OCI-LY3 (cell line): ENCODE data around the gene TSPAN9.

Source experiments
- H2AFZ ChIP-seq: fragments of 200-600, 300-600 bp; shearing (Covaris generic); 2 replicates; pipeline ENCODE4 v1.6.0; 2014; ENCODE audit warnings: antibody characterized with exemption, low read depth, low read length
- H3K27ac ChIP-seq: fragments of 200-600, 300-600 bp; sonication (generic); 2 replicates; pipeline ENCODE4 v1.5.1; 2014; ENCODE audit warnings: mild to moderate bottlenecking, low read length, moderate library complexity, mixed read lengths
- H3K27me3 ChIP-seq: fragments of 200-600, 300-600 bp; sonication (generic); 2 replicates; pipeline ENCODE4 v1.6.1; 2014; ENCODE audit warnings: low read depth, low read length, mixed read lengths
- H3K36me3 ChIP-seq: fragments of 200-600, 300-600 bp; sonication (generic); replicated peaks from 2 replicates; pipeline ENCODE3; 2014; ENCODE audit warnings: low read depth, low read length, mixed read lengths
- H3K4me1 ChIP-seq: fragments of 300-600, 200-600 bp; sonication (generic); 2 replicates; pipeline ENCODE4 v1.6.1; 2014; ENCODE audit warnings: low read length, mixed read lengths
- H3K4me2 ChIP-seq: fragments of 200-600, 300-600 bp; sonication (generic); 2 replicates; pipeline ENCODE4 v1.6.1; 2014; ENCODE audit warnings: low read length, mixed read lengths
- H3K4me3 ChIP-seq: fragments of 300-600, 200-600 bp; sonication (generic); 2 replicates; pipeline ENCODE4 v1.5.1; 2014; ENCODE audit warnings: antibody characterized with exemption, mild to moderate bottlenecking, low read length, moderate library complexity
- H3K79me2 ChIP-seq: fragments of 300-600, 200-600 bp; shearing (Covaris generic); 2 replicates; pipeline ENCODE4 v1.6.1; 2014; ENCODE audit warnings: mild to moderate bottlenecking, low read length, mixed read lengths
- H3K9ac ChIP-seq: fragments of 300-600, 200-600 bp; shearing (Covaris generic); 2 replicates; pipeline ENCODE4 v1.6.0; 2014; ENCODE audit warnings: mild to moderate bottlenecking, low read length, moderate library complexity
- H3K9me3 ChIP-seq: fragments of 200-600, 300-600 bp; shearing (Covaris generic); 2 replicates; pipeline ENCODE4 v1.6.1; 2014; ENCODE audit warnings: low read length, mixed read lengths; ENCODE audit not compliant: insufficient read depth
- H4K20me1 ChIP-seq: fragments of 200-600, 300-600 bp; sonication (generic); 2 replicates; pipeline ENCODE4 v1.6.1; 2016; ENCODE audit warnings: low read length, mixed read lengths; ENCODE audit not compliant: insufficient read depth
- CTCF ChIP-seq: fragments of 200-600, 300-600 bp; sonication (generic); IDR thresholded peaks from 2 replicates; pipeline ENCODE4 v1.5.1; 2014; ENCODE audit warnings: antibody characterized with exemption, low read length, low read depth
- EZH2phosphoT487 ChIP-seq: fragments of 200-600 bp; shearing (Covaris generic); IDR thresholded peaks from 2 replicates; pipeline ENCODE4 v1.6.1; 2018; ENCODE audit warnings: antibody characterized with exemption, mixed run types, low read depth

The TSPAN9 gene

GRCh38 chr12:3332188-3332587, 255.0 kb downstream of the TSPAN9 start:
- Histone ChIP-seq H3K4me2 (no peak overlapping the region), H3K9me3 (no peaks in the 10 kb centered on the region), H3K4me1 (no peaks in the 10 kb centered on the region), H3K27ac (no peak overlapping the region), H2AFZ (no peak overlapping the region), H3K9ac (no peak overlapping the region), H3K27me3 (peaks cover 29% of the 10 kb centered on the region), H3K4me3 (no peak overlapping the region), H3K79me2 (no peaks in the 10 kb centered on the region), H4K20me1 (no peaks in the 10 kb centered on the region), H3K36me3 (no peaks in the 10 kb centered on the region)
- no peak for TF ChIP-seq CTCF
- no peak for TF ChIP-seq EZH2phosphoT487

- Histone ChIP-seq H4K20me1 (no peaks in the 10 kb centered on the region), H3K27ac (no peak overlapping the region), H3K79me2 (no peaks in the 10 kb centered on the region), H3K4me3 (no peak overlapping the region), H2AFZ (no peak overlapping the region), H3K36me3 (no peaks in the 10 kb centered on the region), H3K27me3 (peaks cover 23% of the 10 kb centered on the region), H3K9me3 (no peaks in the 10 kb centered on the region), H3K4me1 (no peaks in the 10 kb centered on the region), H3K9ac (no peak overlapping the region), H3K4me2 (no peak overlapping the region)
- TF ChIP-seq CTCF, result no peak
- no peak for TF ChIP-seq EZH2phosphoT487
Observed at GRCh38 chr12:3333583-3333982, 256.4 kb downstream of the TSPAN9 start.

- no peak overlapping the region for H2AFZ ChIP-seq
- no peaks in the 10 kb centered on the region for H3K36me3 ChIP-seq
- no peak overlapping the region for H3K9ac ChIP-seq
- H3K9me3 ChIP-seq, result no peaks in the 10 kb centered on the region
- no peak overlapping the region for H3K4me2 ChIP-seq
- no peak overlapping the region for H3K27ac ChIP-seq
- no peak for TF ChIP-seq CTCF
- no peak for TF ChIP-seq EZH2phosphoT487
- H3K79me2 ChIP-seq, result no peaks in the 10 kb centered on the region
- no peak overlapping the region for H3K4me3 ChIP-seq
- no peaks in the 10 kb centered on the region for H4K20me1 ChIP-seq
- no peaks in the 10 kb centered on the region for H3K4me1 ChIP-seq
- peaks cover 25% of the 10 kb centered on the region for H3K27me3 ChIP-seq
Observed at GRCh38 chr12:3333991-3334391, 256.8 kb downstream of the TSPAN9 start.

GRCh38 chr12:3335078-3335487, 257.9 kb downstream of the TSPAN9 start:
- no peaks in the 10 kb centered on the region for H4K20me1 ChIP-seq
- H3K4me2 ChIP-seq, result no peak overlapping the region
- TF ChIP-seq EZH2phosphoT487, result no peak
- TF ChIP-seq CTCF, result no peak
- no peaks in the 10 kb centered on the region for H3K4me1 ChIP-seq
- no peak overlapping the region for H3K9ac ChIP-seq
- no peaks in the 10 kb centered on the region for H3K36me3 ChIP-seq
- no peak overlapping the region for H3K27ac ChIP-seq
- H3K27me3 ChIP-seq, result peaks cover 16% of the 10 kb centered on the region
- no peak overlapping the region for H3K4me3 ChIP-seq
- no peaks in the 10 kb centered on the region for H3K79me2 ChIP-seq
- no peaks in the 10 kb centered on the region for H3K9me3 ChIP-seq
- H2AFZ ChIP-seq, result no peak overlapping the region
